ENCODE results near the gene GCLC.

The GCLC gene

DNA sequence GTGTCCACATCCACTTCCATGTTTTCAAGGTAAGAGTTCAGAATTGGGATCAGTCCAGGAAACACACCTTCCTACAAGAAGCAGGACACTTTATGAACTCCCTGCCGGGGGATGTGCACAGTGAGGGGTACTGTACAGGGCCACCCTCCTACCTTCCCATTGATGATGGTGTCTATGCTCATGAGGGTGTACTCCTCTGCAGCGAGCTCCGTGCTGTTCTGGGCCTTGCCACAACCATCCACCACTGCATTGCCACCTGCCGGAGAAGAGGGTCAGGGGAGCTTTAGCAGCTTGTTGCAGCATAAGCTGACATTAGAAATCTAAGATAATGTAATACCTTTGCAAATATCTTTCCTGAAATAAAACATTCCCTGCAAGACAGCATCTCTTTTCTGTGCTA, 44.8 kb downstream of the GCLC start:
- peaks cover 52% of the 10 kb centered on the region for H3K36me3 ChIP-seq (ENCODE audit: control insufficient read depth, low read depth, low read length)
- no peak overlapping the region for H3K4me3 ChIP-seq (ENCODE audit: low read length)
- no peaks in the 10 kb centered on the region for H3K27me3 ChIP-seq (ENCODE audit: control insufficient read depth, insufficient read depth, low read length)
- H3K9me3 ChIP-seq (ENCODE audit: control insufficient read depth, low read depth, low read length): no peaks in the 10 kb centered on the region
- no peaks in the 10 kb centered on the region for H3K4me1 ChIP-seq (ENCODE audit: control insufficient read depth, low read depth, low read length)
- no peak overlapping the region for H3K27ac ChIP-seq (ENCODE audit: low read length)
- H3K9ac ChIP-seq (ENCODE audit: low read length): no peak overlapping the region

DNA sequence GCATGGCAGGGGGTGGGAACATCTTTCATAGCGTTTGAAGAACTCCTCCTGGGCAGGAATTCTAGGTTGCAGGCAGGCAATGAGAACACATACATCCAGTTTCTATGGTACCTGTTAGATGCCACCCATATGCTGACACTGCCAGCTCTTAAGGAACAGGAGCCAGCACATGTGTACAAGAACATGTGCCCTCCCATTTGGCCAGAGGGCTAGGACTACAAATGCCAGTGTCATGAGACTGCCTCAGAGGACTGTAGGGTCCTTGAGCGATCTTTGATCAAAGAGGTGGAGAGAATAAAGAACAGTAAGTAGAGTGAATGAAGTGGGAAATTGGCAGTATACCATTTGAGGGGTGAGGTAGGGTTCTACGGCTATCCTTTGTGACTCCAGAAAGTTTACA, 45.8 kb downstream of the GCLC start:
- no peaks in the 10 kb centered on the region for H3K9me3 ChIP-seq (ENCODE audit: control insufficient read depth, low read depth, low read length)
- H3K36me3 ChIP-seq (ENCODE audit: control insufficient read depth, low read depth, low read length): peaks cover 43% of the 10 kb centered on the region
- H3K27ac ChIP-seq (ENCODE audit: low read length): no peak overlapping the region
- H3K4me1 ChIP-seq (ENCODE audit: control insufficient read depth, low read depth, low read length): no peaks in the 10 kb centered on the region
- H3K4me3 ChIP-seq (ENCODE audit: low read length): no peak overlapping the region
- H3K27me3 ChIP-seq (ENCODE audit: control insufficient read depth, insufficient read depth, low read length): no peaks in the 10 kb centered on the region
- H3K9ac ChIP-seq (ENCODE audit: low read length): no peak overlapping the region

DNA sequence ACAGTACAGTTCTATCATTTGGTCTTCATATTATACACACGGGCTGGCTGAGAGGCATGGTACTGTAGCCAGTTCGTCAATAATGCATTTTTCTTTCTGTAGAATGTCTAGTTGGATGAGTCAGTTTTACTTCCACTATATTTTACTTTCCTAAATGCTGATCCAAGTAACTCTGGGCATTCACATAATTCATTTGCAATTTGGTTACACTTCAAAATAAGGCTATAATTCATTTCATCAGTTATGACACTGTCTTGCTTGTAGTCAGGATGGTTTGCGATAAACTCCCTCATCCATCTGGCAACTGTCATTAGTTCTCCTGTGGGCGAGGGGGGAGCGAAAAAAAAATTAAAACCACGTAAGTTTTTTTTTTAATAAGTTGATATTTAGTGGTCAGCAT, 46.3 kb downstream of the GCLC start:
- Histone ChIP-seq H3K36me3 (ENCODE audit: control insufficient read depth, low read depth, low read length) (peaks cover 40% of the 10 kb centered on the region), H3K27ac (ENCODE audit: low read length) (no peak overlapping the region), H3K27me3 (ENCODE audit: control insufficient read depth, insufficient read depth, low read length) (no peaks in the 10 kb centered on the region), H3K9ac (ENCODE audit: low read length) (no peak overlapping the region), H3K9me3 (ENCODE audit: control insufficient read depth, low read depth, low read length) (no peaks in the 10 kb centered on the region), H3K4me1 (ENCODE audit: control insufficient read depth, low read depth, low read length) (no peaks in the 10 kb centered on the region), H3K4me3 (ENCODE audit: low read length) (no peak overlapping the region)

DNA sequence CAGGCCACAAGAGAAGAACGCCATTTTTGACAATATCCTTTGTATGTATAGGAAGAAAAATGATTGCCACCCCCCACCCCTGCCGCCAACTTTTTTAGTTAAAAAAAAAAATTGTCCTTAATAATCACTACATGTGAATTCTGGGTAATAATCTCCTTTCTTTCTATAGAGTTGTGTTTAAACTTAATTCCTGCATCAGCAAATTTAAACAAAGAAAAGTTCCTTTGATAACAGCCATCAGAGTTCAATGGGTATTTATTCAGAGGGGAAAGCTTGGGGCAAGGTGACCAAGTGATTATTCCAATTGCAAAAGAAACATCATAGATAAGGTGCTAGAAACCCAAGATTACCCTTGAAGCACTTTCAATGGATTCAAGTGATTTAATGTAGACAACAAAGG, 47.0 kb downstream of the GCLC start:
- Histone ChIP-seq H3K4me3 (ENCODE audit: low read length) (no peak overlapping the region), H3K36me3 (ENCODE audit: control insufficient read depth, low read depth, low read length) (peaks cover 39% of the 10 kb centered on the region), H3K9ac (ENCODE audit: low read length) (no peak overlapping the region), H3K27me3 (ENCODE audit: control insufficient read depth, insufficient read depth, low read length) (no peaks in the 10 kb centered on the region), H3K27ac (ENCODE audit: low read length) (no peak overlapping the region), H3K4me1 (ENCODE audit: control insufficient read depth, low read depth, low read length) (no peaks in the 10 kb centered on the region), H3K9me3 (ENCODE audit: control insufficient read depth, low read depth, low read length) (no peaks in the 10 kb centered on the region)

DNA sequence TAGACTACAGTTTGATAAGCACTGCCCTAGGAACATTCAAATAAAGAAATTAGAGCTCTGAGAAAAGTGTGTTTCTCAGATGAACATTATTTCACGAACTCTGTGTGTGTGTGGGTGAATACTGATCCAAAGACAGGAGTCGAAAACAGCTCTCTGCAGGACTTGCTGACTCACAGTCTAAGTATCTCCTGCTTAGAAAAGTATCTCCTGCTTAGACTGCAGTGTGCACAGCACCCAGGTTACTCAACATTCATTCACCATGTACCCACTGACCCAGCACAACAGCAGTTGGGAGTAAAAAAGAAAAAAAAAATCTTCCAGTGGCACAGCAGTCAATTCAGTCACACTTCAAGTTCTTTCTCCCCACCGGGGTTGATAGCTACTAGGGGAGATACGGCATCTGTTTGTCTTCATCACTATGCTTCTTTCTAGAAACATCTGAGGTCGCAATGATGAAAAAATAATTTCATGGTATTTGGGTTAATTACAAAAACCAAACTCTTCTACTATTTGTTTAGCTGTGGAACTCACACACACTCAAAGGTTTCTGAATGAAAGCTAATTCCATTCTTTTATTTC, 48.0 kb downstream of the GCLC start:
- Histone ChIP-seq H3K9ac (ENCODE audit: low read length) (no peak overlapping the region), H3K27ac (ENCODE audit: low read length) (no peak overlapping the region), H3K4me1 (ENCODE audit: control insufficient read depth, low read depth, low read length) (no peaks in the 10 kb centered on the region), H3K9me3 (ENCODE audit: control insufficient read depth, low read depth, low read length) (no peaks in the 10 kb centered on the region), H3K36me3 (ENCODE audit: control insufficient read depth, low read depth, low read length) (peaks cover 29% of the 10 kb centered on the region), H3K4me3 (ENCODE audit: low read length) (no peak overlapping the region), H3K27me3 (ENCODE audit: control insufficient read depth, insufficient read depth, low read length) (no peaks in the 10 kb centered on the region)

DNA sequence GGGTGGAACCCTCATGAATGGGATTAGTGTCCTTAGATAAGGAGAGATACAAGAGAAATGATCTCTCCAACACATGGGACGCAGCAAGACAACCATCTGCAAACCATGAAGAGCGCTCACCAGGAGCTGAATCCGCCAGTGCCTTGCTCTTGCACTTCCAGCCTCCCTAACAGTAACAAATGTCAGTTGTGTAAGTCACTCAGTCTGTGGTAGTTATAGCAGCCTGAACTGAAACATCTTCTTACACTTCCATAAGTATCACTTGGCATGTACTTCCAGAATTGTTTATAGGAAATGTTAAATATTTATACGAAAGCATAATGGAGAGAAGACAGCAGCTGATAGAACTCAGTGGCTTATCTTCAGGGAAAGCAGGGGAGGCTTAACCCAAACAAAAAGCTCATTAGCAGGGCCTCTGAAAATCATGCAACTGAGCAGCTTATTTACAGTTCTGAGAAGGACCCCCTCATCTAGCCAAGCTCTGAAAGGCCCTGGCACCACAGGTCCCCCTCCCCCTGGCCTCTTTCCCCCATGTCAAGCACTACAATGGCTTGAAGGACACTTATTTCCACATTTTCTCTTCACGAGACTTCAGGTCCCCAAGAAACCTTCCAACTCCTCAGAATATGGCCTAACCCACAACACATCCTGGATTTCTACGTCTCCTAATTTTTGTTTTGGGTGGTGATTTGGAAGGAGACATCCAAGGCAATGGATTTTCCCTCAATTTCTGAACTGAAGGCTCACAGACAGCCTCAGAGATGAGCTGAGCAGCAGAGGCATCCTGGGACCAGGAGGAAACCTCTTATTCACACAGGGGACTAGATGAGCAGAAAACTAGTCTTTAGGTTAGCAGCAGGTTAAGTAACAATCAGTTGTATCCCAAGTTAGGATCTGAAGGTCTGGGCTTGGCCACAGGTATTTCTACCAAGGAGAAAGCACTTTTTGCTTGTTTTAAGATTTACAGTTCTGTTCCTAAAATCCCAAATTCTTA, 49.1 kb downstream of the GCLC start:
- H3K36me3 ChIP-seq (ENCODE audit: control insufficient read depth, low read depth, low read length): peaks cover 29% of the 10 kb centered on the region
- H3K9me3 ChIP-seq (ENCODE audit: control insufficient read depth, low read depth, low read length): no peaks in the 10 kb centered on the region
- H3K27me3 ChIP-seq (ENCODE audit: control insufficient read depth, insufficient read depth, low read length): no peaks in the 10 kb centered on the region
- H3K4me3 ChIP-seq (ENCODE audit: low read length): no peak overlapping the region
- no peaks in the 10 kb centered on the region for H3K4me1 ChIP-seq (ENCODE audit: control insufficient read depth, low read depth, low read length)
- no peak overlapping the region for H3K27ac ChIP-seq (ENCODE audit: low read length)
- no peak overlapping the region for H3K9ac ChIP-seq (ENCODE audit: low read length)

DNA sequence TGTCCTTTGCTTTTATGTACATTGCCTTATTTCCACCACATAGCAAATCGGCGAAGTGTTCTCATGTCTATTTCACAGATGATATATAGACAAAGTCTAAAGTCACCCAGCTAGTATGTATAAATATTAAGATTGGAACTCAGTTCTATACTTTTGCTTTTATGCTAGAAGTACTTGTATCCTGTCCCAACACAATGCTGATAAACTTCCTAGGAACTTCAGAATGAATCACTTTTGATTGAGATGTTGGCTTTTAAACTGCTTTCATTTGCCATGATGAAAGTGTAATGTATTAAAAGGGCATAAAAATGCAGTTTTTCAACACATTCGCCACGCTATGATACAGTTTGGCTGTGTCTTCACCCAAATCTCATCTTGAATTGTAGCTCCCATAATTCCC, 50.8 kb downstream of the GCLC start:
- no peaks in the 10 kb centered on the region for H3K27me3 ChIP-seq (ENCODE audit: control insufficient read depth, insufficient read depth, low read length)
- H3K36me3 ChIP-seq (ENCODE audit: control insufficient read depth, low read depth, low read length): peaks cover 12% of the 10 kb centered on the region
- no peak overlapping the region for H3K9ac ChIP-seq (ENCODE audit: low read length)
- H3K4me1 ChIP-seq (ENCODE audit: control insufficient read depth, low read depth, low read length): no peaks in the 10 kb centered on the region
- H3K9me3 ChIP-seq (ENCODE audit: control insufficient read depth, low read depth, low read length): no peaks in the 10 kb centered on the region
- no peak overlapping the region for H3K27ac ChIP-seq (ENCODE audit: low read length)
- H3K4me3 ChIP-seq (ENCODE audit: low read length): no peak overlapping the region

DNA sequence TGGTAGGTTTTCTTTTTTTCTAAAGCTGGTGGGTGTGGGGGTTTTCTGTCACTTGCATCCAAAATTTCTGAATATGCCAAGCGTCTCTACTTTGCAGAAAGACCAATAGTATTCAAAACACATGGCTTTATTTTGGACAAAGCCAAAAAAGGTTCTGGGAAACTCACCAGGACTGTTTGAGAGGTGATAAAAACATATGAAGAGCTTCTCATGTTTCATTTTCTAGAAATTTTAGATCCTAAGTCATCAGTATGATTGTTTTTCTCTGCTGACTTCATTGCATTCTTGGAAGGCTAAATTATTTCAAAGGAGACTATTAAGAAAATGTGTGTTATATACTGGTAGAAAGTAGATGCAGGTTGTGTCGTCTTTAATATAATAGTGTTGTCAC, 51.3 kb downstream of the GCLC start:
- no peak overlapping the region for H3K4me3 ChIP-seq (ENCODE audit: low read length)
- H3K9ac ChIP-seq (ENCODE audit: low read length): no peak overlapping the region
- H3K27ac ChIP-seq (ENCODE audit: low read length): no peak overlapping the region
- H3K4me1 ChIP-seq (ENCODE audit: control insufficient read depth, low read depth, low read length): no peaks in the 10 kb centered on the region
- H3K9me3 ChIP-seq (ENCODE audit: control insufficient read depth, low read depth, low read length): no peaks in the 10 kb centered on the region
- H3K27me3 ChIP-seq (ENCODE audit: control insufficient read depth, insufficient read depth, low read length): no peaks in the 10 kb centered on the region
- peaks cover 7% of the 10 kb centered on the region for H3K36me3 ChIP-seq (ENCODE audit: control insufficient read depth, low read depth, low read length)

DNA sequence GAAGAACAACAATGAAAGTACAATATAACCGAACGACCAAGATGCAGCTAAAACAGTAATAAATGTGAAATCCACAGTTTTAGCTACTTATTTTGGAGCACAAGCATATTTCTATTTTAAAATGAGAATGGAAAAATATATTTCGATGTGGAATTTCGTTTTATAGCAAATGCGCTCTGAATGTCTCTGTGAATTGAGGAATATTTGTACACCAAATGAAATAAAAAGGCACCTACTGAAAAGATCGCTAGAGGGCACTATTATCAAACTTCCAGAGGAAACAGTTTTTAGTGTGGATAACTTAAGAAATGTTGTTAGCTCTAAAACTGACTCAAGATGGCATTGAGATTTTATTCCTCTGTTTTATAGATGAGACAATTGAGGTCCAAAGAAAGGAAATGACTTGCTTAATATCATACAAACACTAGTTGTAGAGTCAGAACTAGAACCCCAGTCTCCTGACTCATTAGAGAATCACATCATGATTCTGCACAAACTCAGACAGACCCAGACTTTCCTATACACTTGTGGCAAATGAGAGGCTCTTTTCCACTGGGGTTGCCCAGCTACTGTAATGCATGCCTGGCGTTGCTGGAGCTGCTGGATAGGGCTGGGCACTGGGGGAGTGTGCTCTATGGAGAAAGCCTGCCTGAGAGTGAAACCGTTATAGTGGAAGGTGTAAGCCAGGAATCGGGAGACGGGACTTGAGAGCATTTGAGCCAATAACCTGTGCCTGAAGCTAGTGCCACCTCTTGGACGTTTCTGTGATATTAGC, 51.9 kb downstream of the GCLC start:
- Histone ChIP-seq H3K27ac (ENCODE audit: low read length) (no peak overlapping the region), H3K4me1 (ENCODE audit: control insufficient read depth, low read depth, low read length) (no peaks in the 10 kb centered on the region), H3K4me3 (ENCODE audit: low read length) (no peak overlapping the region), H3K9ac (ENCODE audit: low read length) (no peak overlapping the region), H3K9me3 (ENCODE audit: control insufficient read depth, low read depth, low read length) (no peaks in the 10 kb centered on the region), H3K27me3 (ENCODE audit: control insufficient read depth, insufficient read depth, low read length) (no peaks in the 10 kb centered on the region), H3K36me3 (ENCODE audit: control insufficient read depth, low read depth, low read length) (peaks cover 4% of the 10 kb centered on the region)

DNA sequence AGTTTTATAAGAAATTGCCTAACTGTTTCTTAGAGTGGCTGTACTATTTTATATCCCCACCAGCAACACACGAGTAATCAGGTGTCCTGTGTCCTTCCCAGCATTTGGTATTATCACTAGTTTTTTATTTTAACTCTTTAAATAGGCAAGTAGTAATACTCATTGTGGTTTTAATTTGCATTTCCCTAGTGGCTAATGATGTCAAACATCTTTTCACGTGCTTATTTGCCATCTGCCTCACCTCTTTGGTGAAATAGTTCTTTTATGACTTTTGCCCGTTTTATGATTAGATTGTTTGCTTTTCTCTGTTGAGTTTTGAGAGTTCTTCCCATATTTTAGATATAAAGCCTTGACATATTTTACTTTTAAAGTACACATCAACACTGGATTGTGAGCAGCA, 57.8 kb downstream of the GCLC start:
- no peak overlapping the region for H3K27ac ChIP-seq (ENCODE audit: low read length)
- H3K27me3 ChIP-seq (ENCODE audit: control insufficient read depth, insufficient read depth, low read length): no peaks in the 10 kb centered on the region
- H3K9ac ChIP-seq (ENCODE audit: low read length): no peak overlapping the region
- H3K36me3 ChIP-seq (ENCODE audit: control insufficient read depth, low read depth, low read length): no peaks in the 10 kb centered on the region
- no peak overlapping the region for H3K4me3 ChIP-seq (ENCODE audit: low read length)
- H3K9me3 ChIP-seq (ENCODE audit: control insufficient read depth, low read depth, low read length): no peaks in the 10 kb centered on the region
- no peaks in the 10 kb centered on the region for H3K4me1 ChIP-seq (ENCODE audit: control insufficient read depth, low read depth, low read length)

DNA sequence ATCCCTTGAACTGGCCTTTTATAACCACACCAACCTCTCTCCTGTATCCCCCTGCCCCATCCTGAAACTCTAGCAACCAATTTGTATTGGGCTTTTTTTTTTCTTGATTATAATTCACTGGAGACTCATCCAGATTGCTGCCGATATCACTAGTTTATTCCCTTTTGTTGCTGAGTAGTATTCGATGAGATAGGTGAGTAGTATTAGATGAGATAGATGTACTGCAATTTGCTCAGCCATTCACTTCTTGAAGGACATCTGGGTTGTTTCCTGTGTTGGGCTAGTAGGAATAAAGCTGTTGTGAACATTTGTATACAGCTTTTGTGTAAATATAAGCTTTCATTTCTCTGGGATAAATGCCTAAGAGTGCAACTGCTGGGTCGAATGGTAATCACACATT, 58.2 kb downstream of the GCLC start:
- Histone ChIP-seq H3K27ac (ENCODE audit: low read length) (no peak overlapping the region), H3K36me3 (ENCODE audit: control insufficient read depth, low read depth, low read length) (no peaks in the 10 kb centered on the region), H3K9me3 (ENCODE audit: control insufficient read depth, low read depth, low read length) (no peaks in the 10 kb centered on the region), H3K4me3 (ENCODE audit: low read length) (no peak overlapping the region), H3K4me1 (ENCODE audit: control insufficient read depth, low read depth, low read length) (no peaks in the 10 kb centered on the region), H3K9ac (ENCODE audit: low read length) (no peak overlapping the region), H3K27me3 (ENCODE audit: control insufficient read depth, insufficient read depth, low read length) (no peaks in the 10 kb centered on the region)

All from iPS-18a (cell line).